ENCODE results near the gene GFOD2. TPM values are rescaled to one million over a fixed set of nuclear protein-coding genes. Genes with fewer than 3 reads are reported as not detected.

GFOD2 gene
- total and polyA plus RNA-seq, 2 of the 13 experiments (the other 11 are each of a cell fraction or from before 2014, with no cell fraction given) = 11.1 to 17.2 TPM

- TF ChIP-seq ATF3 (CRISPR knock-in tag; IDR thresholded peaks at IDR 0.05) (0 out of 2 replicates have a peak, but pooled peaks have one; percentile 6), KDM1A (CRISPR knock-in tag; IDR thresholded peaks at IDR 0.05) (no peak), SNAPC5 (CRISPR knock-in tag; IDR thresholded peaks at IDR 0.05; ENCODE audit: borderline replicate concordance) (no peak), SRSF4 (IDR thresholded peaks at IDR 0.05; ENCODE audit: low read depth, low read length, poor library complexity, severe bottlenecking) (no peak), ZNF431 (CRISPR knock-in tag; IDR thresholded peaks at IDR 0.05; ENCODE audit: borderline replicate concordance, low read depth) (no peak), FIP1L1 (IDR thresholded peaks at IDR 0.05; ENCODE audit: borderline replicate concordance, insufficient read depth, low read depth, low read length) (no peak), HDAC6 (IDR thresholded peaks at IDR 0.05; ENCODE audit: low read depth, low read length) (no peak), ZNF704 (CRISPR knock-in tag; IDR thresholded peaks at IDR 0.05; ENCODE audit: borderline replicate concordance) (0 out of 2 replicates have a peak, but pooled peaks have one; percentile 32), PATZ1 (CRISPR knock-in tag; IDR thresholded peaks at IDR 0.05) (peak; percentile 98), ZFP36 (IDR thresholded peaks at IDR 0.05; ENCODE audit: borderline replicate concordance, low read depth, low read length, partially characterized antibody) (no peak), E2F1 (CRISPR knock-in tag; IDR thresholded peaks at IDR 0.05) (peak; percentile 31; the same call in 1 of the 2 replicates), HOXA5 (CRISPR knock-in tag; IDR thresholded peaks at IDR 0.05) (peak; percentile 56; the same call in 1 of the 2 replicates), CSRNP1 (CRISPR knock-in tag; IDR thresholded peaks at IDR 0.05) (peak; percentile 49; the same call in 1 of the 2 replicates), ZNF639 (CRISPR knock-in tag; conservative IDR thresholded peaks at IDR 0.05) (no peak), U2AF1 (optimal IDR thresholded peaks at IDR 0.05; ENCODE audit: low read depth, low read length) (peak; percentile 35), ZFP36L1 (CRISPR knock-in tag; IDR thresholded peaks at IDR 0.05) (peak; percentile 31; the same call in 1 of the 2 replicates), SMYD3 (CRISPR knock-in tag; IDR thresholded peaks at IDR 0.05) (no peak), TFAP4 (IDR thresholded peaks at IDR 0.05; ENCODE audit: borderline replicate concordance, low read depth) (peak; percentile 60; the same call in 1 of the 2 replicates), ZNF251 (CRISPR knock-in tag; IDR thresholded peaks at IDR 0.05) (no peak)
These were observed at the start of gene GFOD2 (continued) for GRCh38 chr16:67719048-67719777.
